HepG2 (cell line): ENCODE measurements around the gene ELP5. TPM values are rescaled to one million over a fixed set of nuclear protein-coding genes. Genes with fewer than 3 reads are reported as not detected.

Source experiments
- ATAC-seq: fragments of 200-7000 bp; cut with Tn5 transposase; 3 replicates; pipeline ENCODE4 v1.9.1; 2020; ENCODE audit warnings: mild to moderate bottlenecking, moderate library complexity
- BruUV-seq: library from RNA; stranded (reverse); fragments of 400-500 nt; replicated peaks from 2 replicates; lab custom pipeline; 2021; lab: Mats Ljungman, UMichigan
- CTCF ChIA-PET: fragments of 300-600 bp; formaldehyde crosslinking; extraction: SDS; loops from one replicate; lab custom pipeline; 2021; ENCODE audit warnings: low total read pairs, inconsistent platforms, low intra/inter-chr PET ratio; lab: Yijun Ruan, JAX
- POLR2A ChIA-PET: fragments of 350-600 bp; sonication (Branson Sonifier 250); formaldehyde crosslinking; loops from one replicate; lab custom pipeline; 2020; ENCODE audit warnings: antibody characterized with exemption, inconsistent platforms; lab: Yijun Ruan, JAX
- DNase-seq: peaks from one replicate; pipeline ENCODE4 v3.0.0-alpha.2; 2015; ENCODE audit warnings: low spot score
- FAIRE-seq: peaks from 3 replicates; lab custom pipeline; 2011; peaks lifted over from hg19 to GRCh38; lab: Jason Lieb, UNC
- H2AFZ ChIP-seq: one replicate; pipeline ENCODE4 v1.6.1; 2011; ENCODE audit warnings: low read length, inconsistent platforms
- H3K27ac ChIP-seq: fragments of 300-600 bp; 3 replicates; pipeline ENCODE4 v1.8.0; 2011; ENCODE audit warnings: mixed run types, mild to moderate bottlenecking, mixed read lengths, low read length, inconsistent platforms; ENCODE audit not compliant: insufficient read depth; ENCODE audit errors: extremely low read length
- H3K27me3 ChIP-seq, 2 experiments: fragments of 200-600 bp in 1 of 2; 2 replicates in 1 of 2; 3 replicates in 1 of 2; pipeline versions ENCODE4 v1.6.0 to v1.8.0; 2011; ENCODE audit warnings: low read length in 2 of 2, mild to moderate bottlenecking in 2 of 2, moderate library complexity in 2 of 2, inconsistent platforms in 1 of 2; ENCODE audit not compliant: insufficient read depth in 2 of 2, control insufficient read depth in 1 of 2
- H3K36me3 ChIP-seq, 2 experiments: fragments of 200-600 bp in 1 of 2; replicated peaks in 1 of 2; 2 replicates in 1 of 2; 3 replicates in 1 of 2; pipeline versions ENCODE4 v1.5.1 to v1.8.0; 2011; ENCODE audit warnings: low read length in 2 of 2, inconsistent platforms in 1 of 2; ENCODE audit not compliant: insufficient read depth in 2 of 2, control insufficient read depth in 1 of 2
- H3K4me1 ChIP-seq: 2 replicates; pipeline ENCODE4 v1.5.1; 2012; ENCODE audit warnings: low read length, inconsistent platforms; ENCODE audit not compliant: insufficient read depth
- H3K4me2 ChIP-seq: 2 replicates; pipeline ENCODE4 v1.6.0; 2011; ENCODE audit warnings: low read depth, low read length, inconsistent platforms
- H3K4me3 ChIP-seq, 3 experiments: fragments of 200-600 bp in 1 of 3; sonication (generic), shearing (Covaris generic) in 1 of 3; replicated peaks in 1 of 3; 2 replicates each; pipeline ENCODE4 v1.5.1; 2011 to 2016; ENCODE audit warnings: low read length in 3 of 3, inconsistent platforms in 2 of 3, low read depth in 2 of 3, mild to moderate bottlenecking in 2 of 3, control low read depth in 1 of 3, mixed read lengths in 1 of 3; ENCODE audit not compliant: insufficient read depth in 1 of 3
- H3K79me2 ChIP-seq: one replicate; pipeline ENCODE4 v1.6.1; 2011; ENCODE audit warnings: low read length, inconsistent platforms; ENCODE audit not compliant: insufficient read depth
- H3K9ac ChIP-seq: 2 replicates; pipeline ENCODE4 v1.6.0; 2011; ENCODE audit warnings: mild to moderate bottlenecking, low read depth, low read length, inconsistent platforms; ENCODE audit not compliant: insufficient read depth
- H3K9me3 ChIP-seq: 2 replicates; pipeline ENCODE4 v1.5.1; 2012; ENCODE audit warnings: mild to moderate bottlenecking, low read length
- H4K20me1 ChIP-seq: 2 replicates; pipeline ENCODE4 v1.6.0; 2011; ENCODE audit warnings: inconsistent platforms, mild to moderate bottlenecking, low read length, moderate library complexity; ENCODE audit not compliant: insufficient read depth
- AKAP8 ChIP-seq: sonication (generic); formaldehyde crosslinking; IDR thresholded peaks from 2 replicates; pipeline ENCODE4 v1.5.1; 2020; ENCODE audit warnings: mild to moderate bottlenecking, missing genetic modification reagents
- ELF3 ChIP-seq: IDR thresholded peaks from 2 replicates; pipeline ENCODE4 v1.6.1; 2016; ENCODE audit warnings: missing genetic modification reagents, missing compliant biosample characterization
- GFI1 ChIP-seq: sonication (generic); formaldehyde crosslinking; IDR thresholded peaks from 2 replicates; pipeline ENCODE4 v1.5.0; 2020; ENCODE audit warnings: missing genetic modification reagents, mild to moderate bottlenecking, borderline replicate concordance
- GPN1 ChIP-seq: sonication (generic); formaldehyde crosslinking; IDR thresholded peaks from 2 replicates; pipeline ENCODE4 v1.5.1; 2020; ENCODE audit warnings: missing genetic modification reagents, borderline replicate concordance
- HOXA9 ChIP-seq: sonication (generic); formaldehyde crosslinking; IDR thresholded peaks from 2 replicates; pipeline ENCODE4 v1.8.1; 2022; ENCODE audit warnings: missing genetic modification reagents, mild to moderate bottlenecking, moderate library complexity, borderline replicate concordance
- KAT8 ChIP-seq: IDR thresholded peaks from 2 replicates; pipeline ENCODE4 v1.6.1; 2016; ENCODE audit warnings: missing genetic modification reagents, missing compliant biosample characterization
- KDM5B ChIP-seq: sonication (generic); formaldehyde crosslinking; IDR thresholded peaks from 2 replicates; pipeline ENCODE4 v1.4.0; 2020; ENCODE audit warnings: missing genetic modification reagents, mild to moderate bottlenecking, borderline replicate concordance
- MLLT10 ChIP-seq: sonication (generic); formaldehyde crosslinking; IDR thresholded peaks from 2 replicates; pipeline ENCODE4 v1.4.0; 2020; ENCODE audit warnings: missing genetic modification reagents
- MTERF4 ChIP-seq: sonication (generic); formaldehyde crosslinking; IDR thresholded peaks from 2 replicates; pipeline ENCODE4 v1.8.0; 2023; ENCODE audit warnings: mild to moderate bottlenecking, missing genetic modification reagents
- NRL ChIP-seq: sonication (generic); formaldehyde crosslinking; IDR thresholded peaks from 2 replicates; pipeline ENCODE4 v1.5.0; 2020; ENCODE audit warnings: missing genetic modification reagents, mild to moderate bottlenecking, moderate library complexity, borderline replicate concordance
- PHF8 ChIP-seq: sonication (generic); formaldehyde crosslinking; IDR thresholded peaks from 2 replicates; pipeline ENCODE4 v1.5.0; 2020; ENCODE audit warnings: missing genetic modification reagents
- POLR2A ChIP-seq, 2 experiments: IDR thresholded peaks; 2 replicates each; pipeline ENCODE4 v1.6.1; 2011; ENCODE audit warnings: low read depth in 2 of 2, low read length in 2 of 2, mild to moderate bottlenecking in 1 of 2, moderate library complexity in 1 of 2; ENCODE audit not compliant: insufficient read depth in 1 of 2
- SMAD1 ChIP-seq: sonication (generic); formaldehyde crosslinking; IDR thresholded peaks from 2 replicates; pipeline ENCODE4 v1.4.0; 2020; ENCODE audit warnings: missing genetic modification reagents, low read depth, mild to moderate bottlenecking, borderline replicate concordance
- SSRP1 ChIP-seq: IDR thresholded peaks from 2 replicates; pipeline ENCODE4 v1.6.1; 2016; ENCODE audit warnings: control low read depth
- XRCC5 ChIP-seq: fragments of 200-400 bp; formaldehyde crosslinking; optimal IDR thresholded peaks from 2 replicates; pipeline ENCODE3; 2017; ENCODE audit warnings: mild to moderate bottlenecking, low read length
- ZNF124 ChIP-seq: sonication (generic); formaldehyde crosslinking; IDR thresholded peaks from 2 replicates; pipeline ENCODE4 v1.4.0; 2020; ENCODE audit warnings: missing genetic modification reagents
- ZNF33B ChIP-seq: sonication (generic); formaldehyde crosslinking; IDR thresholded peaks from 2 replicates; pipeline ENCODE4 v1.5.1; 2020; ENCODE audit warnings: mild to moderate bottlenecking, missing genetic modification reagents
- ZNF570 ChIP-seq: sonication (generic); formaldehyde crosslinking; IDR thresholded peaks from 2 replicates; pipeline ENCODE4 v1.4.0; 2020; ENCODE audit warnings: mild to moderate bottlenecking, missing genetic modification reagents, borderline replicate concordance
- ZNF878 ChIP-seq: sonication (generic); formaldehyde crosslinking; IDR thresholded peaks from 2 replicates; pipeline ENCODE4 v1.8.1; 2023; ENCODE audit warnings: mild to moderate bottlenecking, missing genetic modification reagents, moderate library complexity
- WGBS: methylation state at CpG from one replicate; pipeline ENCODE4 v1.1.6; 2017; ENCODE audit warnings: low lambda C conversion rate; 5-methylcytosine and 5-hydroxymethylcytosine counted together
- in situ Hi-C: cut with HindIII; loops from 2 replicates; pipeline ENCODE4 v1.10.0; 2017; ENCODE audit warnings: low pct_unique_long_range_greater_than_20kb; ENCODE audit not compliant: extremely low pct_ligation_motif_present
- intact Hi-C: fragments of 100-400 bp; cut with micrococcal nuclease; formaldehyde crosslinking; loops from one replicate; pipeline ENCODE4 v1.10.0; 2022; ENCODE audit not compliant: unreplicated experiment
- polyA plus RNA-seq, 8 experiments: library from polyadenylated mRNA; depleted of rRNA in 3 of 8; stranded (reverse) in 7 of 8; unstranded in 1 of 8; fragments of >200 nt; fragmentation: Illumina TruSeq in 4 of 8; extraction: Trizol in 4 of 8; gene quantifications; 2 replicates each; pipeline versions ENCODE4 v1.2.1 to v1.2.3, GENCODE V29; 2011 to 2016; ENCODE audit warnings: low read depth in 4 of 8, missing spikeins in 1 of 8, mixed read lengths in 1 of 8; ENCODE audit not compliant: insufficient read depth in 1 of 8
- total RNA-seq, 5 experiments: library from RNA; depleted of rRNA; stranded (reverse); fragments of >200 nt; fragmentation: Illumina TruSeq; extraction: Trizol; gene quantifications; 2 replicates each; pipeline ENCODE4 v1.2.3, GENCODE V29; 2016; ENCODE audit warnings: low read depth in 1 of 5
- TF ChIP-seq, protein P1 (sequence below): sonication (generic); formaldehyde crosslinking; IDR thresholded peaks from 2 replicates; pipeline ENCODE4 v1.5.0; 2020; ENCODE audit warnings: missing genetic modification reagents

Gene ELP5
- total and polyA plus RNA-seq, 2 of the 13 experiments (the other 11 are each of a cell fraction or from before 2014, with no cell fraction given), result 67.6 to 69.8 TPM

GRCh38 chr17:7238420-7239090 is 13.5 kb upstream of the ELP5 start (continued):
- TF ChIP-seq MTERF4 (CRISPR knock-in tag) (0 out of 2 replicates have a peak, but pooled peaks have one; percentile 30), GFI1 (CRISPR knock-in tag) (no peak), ZNF570 (no peak), GPN1 (CRISPR knock-in tag) (no peak)
- TF ChIP-seq, protein P1, sequence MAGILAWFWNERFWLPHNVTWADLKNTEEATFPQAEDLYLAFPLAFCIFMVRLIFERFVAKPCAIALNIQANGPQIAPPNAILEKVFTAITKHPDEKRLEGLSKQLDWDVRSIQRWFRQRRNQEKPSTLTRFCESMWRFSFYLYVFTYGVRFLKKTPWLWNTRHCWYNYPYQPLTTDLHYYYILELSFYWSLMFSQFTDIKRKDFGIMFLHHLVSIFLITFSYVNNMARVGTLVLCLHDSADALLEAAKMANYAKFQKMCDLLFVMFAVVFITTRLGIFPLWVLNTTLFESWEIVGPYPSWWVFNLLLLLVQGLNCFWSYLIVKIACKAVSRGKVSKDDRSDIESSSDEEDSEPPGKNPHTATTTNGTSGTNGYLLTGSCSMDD (CRISPR knock-in tag), result no peak

DNA sequence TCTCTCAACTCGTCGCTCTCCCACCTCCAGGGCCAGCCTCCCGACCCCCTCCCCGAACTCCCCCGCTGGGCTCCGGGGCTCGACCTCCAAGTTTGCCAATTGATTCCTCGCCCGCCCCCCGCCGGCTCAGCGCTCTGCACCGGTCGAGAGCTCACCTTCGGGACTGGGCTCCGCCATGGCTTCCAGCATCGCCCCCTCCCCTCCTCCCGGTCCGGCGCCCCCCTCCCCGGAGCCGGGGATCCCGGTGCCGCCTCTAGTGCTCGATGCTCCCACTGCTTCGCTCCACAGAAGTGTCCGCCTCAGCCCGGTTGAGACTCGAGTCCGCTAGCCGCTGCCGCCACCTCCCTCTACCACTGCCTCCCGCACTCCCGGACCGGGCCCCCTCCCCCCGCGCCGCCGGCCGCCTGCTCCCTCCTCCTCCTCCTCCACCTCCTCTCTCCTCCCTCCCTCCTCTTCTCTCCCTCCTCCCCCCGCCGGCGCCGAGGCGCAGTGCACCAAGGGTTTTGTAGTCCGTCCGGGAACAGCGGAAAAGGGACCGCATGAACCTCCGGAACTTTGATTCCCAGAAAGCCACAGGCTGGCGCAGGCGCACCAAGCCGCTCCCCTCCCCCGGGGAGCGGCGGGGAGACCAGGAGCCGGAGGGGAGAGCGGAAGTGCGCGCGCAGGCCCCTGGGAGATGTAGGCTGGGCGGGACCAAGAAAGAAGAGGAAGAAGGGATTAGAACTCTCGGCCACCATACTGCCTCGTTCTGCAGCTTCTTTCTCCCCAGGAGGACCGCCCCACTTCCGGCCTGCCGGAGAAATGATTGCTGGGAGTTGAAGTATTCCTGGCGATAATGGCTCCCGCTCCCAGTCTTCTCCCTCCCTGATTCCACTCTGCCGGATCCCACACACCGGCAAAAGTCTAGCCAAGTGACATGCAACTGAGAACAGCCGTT is 12.7 kb upstream of the ELP5 start, which contains the start of gene PHF23:
PHF23 (minus strand) TSS at position 367 of the 937 bp plus-strand sequence; CDS start at position 189, 178 bp downstream.
- Histone ChIP-seq H3K4me3 (peak within 1 kb of the TSS; percentile 97 to 98 (median 98)), H3K27ac (peak within 1 kb of the TSS; percentile 88), H3K4me1 (peaks cover 54% of the 10 kb centered on the region), H3K4me2 (peak within 1 kb of the TSS; percentile 97), H3K9ac (peak within 1 kb of the TSS; percentile 96), H3K36me3 (peaks cover 11 to 29% of the 10 kb centered on the region in 2 experiments), H3K9me3 (no peaks in the 10 kb centered on the region), H2AFZ (no peak within 1 kb of the TSS), H4K20me1 (0 out of 2 replicates have a peak, but pooled peaks cover 3% of the 10 kb centered on the region), H3K79me2 (peaks cover 45% of the 10 kb centered on the region), H3K27me3 (no peaks in the 10 kb centered on the region; a peak in 1 of 5 replicates)
- POLR2A ChIA-PET, result interaction anchor here (0.8 to 8.9 kb wide), 10 partner anchors 11 to 204 kb away, joined by 3 to 140 read pairs (median 7); partner anchors contain the start of genes ACADVL, ASGR1, ASGR2 and CTDNEP1
- CTCF ChIA-PET, result no interaction called here
- no TSS peak for BruUV-seq
- 1% methylated on average over 63 of the region's 72 CpGs for WGBS
- DNase-seq (peak; percentile 97), ATAC-seq (peak; percentile 66), FAIRE-seq (peak; percentile 98)
- in situ Hi-C loops (no loop called here), intact Hi-C loops (loop anchor here (5.0 to 10.0 kb wide), 2 partner anchors 43 to 65 kb away; partner anchors contain the start of genes ASGR1 and SLC2A4)
- TF ChIP-seq PHF8 (peak; percentile 50; the same call in 1 of the 2 replicates), NRL (CRISPR knock-in tag) (no peak), KAT8 (CRISPR knock-in tag) (peak; percentile 78), ELF3 (peak; percentile 88), XRCC5 (peak; percentile 70), POLR2A (IDR thresholded peaks at IDR 0.05; ENCODE audit: insufficient read depth in 1 of 2, low read depth in 2 of 2, low read length in 2 of 2) (peak; percentile 51 to 69; a peak in 3 of 4 replicates), AKAP8 (CRISPR knock-in tag) (peak; percentile 69; the same call in 1 of the 2 replicates), ZNF878 (no peak), ZNF33B (CRISPR knock-in tag) (peak; percentile 23; the same call in 1 of the 2 replicates), KDM5B (CRISPR knock-in tag) (peak; percentile 65; the same call in 1 of the 2 replicates), ZNF124 (CRISPR knock-in tag) (peak; percentile 95), SSRP1 (CRISPR knock-in tag) (0 out of 2 replicates have a peak, but pooled peaks have one; percentile 44), MLLT10 (no peak), HOXA9 (CRISPR knock-in tag) (no peak), SMAD1 (CRISPR knock-in tag) (no peak)
